ENCODE data around the gene LCLAT1. TPM values are rescaled to one million over a fixed set of nuclear protein-coding genes. Genes with fewer than 3 reads are reported as not detected.

LCLAT1 gene
- polyA plus RNA-seq, 2 of the 4 experiments (the other 2 are of a cell fraction) = 19.5 to 71.0 TPM

- CTCF ChIA-PET = no interaction called here
- POLR2A ChIA-PET = no interaction called here
- FAIRE-seq (no peak), DNase-seq (ENCODE audit: low read depth in 1 of 2, low spot score in 1 of 2) (no peak), ATAC-seq (no peak)
- Histone ChIP-seq H3K27ac (no peak overlapping the region), H3K9me3 (peaks cover 5% of the 10 kb centered on the region; the same call in 2 of the 3 replicates), H3K4me1 (peaks cover 10% of the 10 kb centered on the region), H3K4me3 (no peak overlapping the region), H3K4me2 (no peak overlapping the region)
- no peak for TF ChIP-seq BCL3 (IDR thresholded peaks at IDR 0.05)
- TF ChIP-seq RNF2 (IDR thresholded peaks at IDR 0.05; ENCODE audit: borderline replicate concordance, low read depth) = no peak
- TF ChIP-seq TP53 (CRISPR knock-in tag; IDR thresholded peaks at IDR 0.05) = no peak
- TF ChIP-seq, protein P1, sequence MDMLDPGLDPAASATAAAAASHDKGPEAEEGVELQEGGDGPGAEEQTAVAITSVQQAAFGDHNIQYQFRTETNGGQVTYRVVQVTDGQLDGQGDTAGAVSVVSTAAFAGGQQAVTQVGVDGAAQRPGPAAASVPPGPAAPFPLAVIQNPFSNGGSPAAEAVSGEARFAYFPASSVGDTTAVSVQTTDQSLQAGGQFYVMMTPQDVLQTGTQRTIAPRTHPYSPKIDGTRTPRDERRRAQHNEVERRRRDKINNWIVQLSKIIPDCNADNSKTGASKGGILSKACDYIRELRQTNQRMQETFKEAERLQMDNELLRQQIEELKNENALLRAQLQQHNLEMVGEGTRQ (IDR thresholded peaks at IDR 0.05) = no peak
- TF ChIP-seq POLR2AphosphoS2 (conservative IDR thresholded peaks at IDR 0.05; ENCODE audit: low read length) = no peak
- no peak for TF ChIP-seq RAD21 (conservative IDR thresholded peaks at IDR 0.05 in 1 of 2, IDR thresholded peaks at IDR 0.05 in 1 of 2)
- no peak for TF ChIP-seq FOXS1 (CRISPR knock-in tag; IDR thresholded peaks at IDR 0.05)
- TF ChIP-seq, protein P2, sequence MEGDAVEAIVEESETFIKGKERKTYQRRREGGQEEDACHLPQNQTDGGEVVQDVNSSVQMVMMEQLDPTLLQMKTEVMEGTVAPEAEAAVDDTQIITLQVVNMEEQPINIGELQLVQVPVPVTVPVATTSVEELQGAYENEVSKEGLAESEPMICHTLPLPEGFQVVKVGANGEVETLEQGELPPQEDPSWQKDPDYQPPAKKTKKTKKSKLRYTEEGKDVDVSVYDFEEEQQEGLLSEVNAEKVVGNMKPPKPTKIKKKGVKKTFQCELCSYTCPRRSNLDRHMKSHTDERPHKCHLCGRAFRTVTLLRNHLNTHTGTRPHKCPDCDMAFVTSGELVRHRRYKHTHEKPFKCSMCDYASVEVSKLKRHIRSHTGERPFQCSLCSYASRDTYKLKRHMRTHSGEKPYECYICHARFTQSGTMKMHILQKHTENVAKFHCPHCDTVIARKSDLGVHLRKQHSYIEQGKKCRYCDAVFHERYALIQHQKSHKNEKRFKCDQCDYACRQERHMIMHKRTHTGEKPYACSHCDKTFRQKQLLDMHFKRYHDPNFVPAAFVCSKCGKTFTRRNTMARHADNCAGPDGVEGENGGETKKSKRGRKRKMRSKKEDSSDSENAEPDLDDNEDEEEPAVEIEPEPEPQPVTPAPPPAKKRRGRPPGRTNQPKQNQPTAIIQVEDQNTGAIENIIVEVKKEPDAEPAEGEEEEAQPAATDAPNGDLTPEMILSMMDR (IDR thresholded peaks at IDR 0.05) = no peak
- no peak for TF ChIP-seq MYC (IDR thresholded peaks at IDR 0.05; ENCODE audit: borderline replicate concordance, low read length)
- TF ChIP-seq CEBPB (IDR thresholded peaks at IDR 0.05) = no peak
- no peak for TF ChIP-seq FOSL2 (IDR thresholded peaks at IDR 0.05)
- no peak for TF ChIP-seq FOSL2 (CRISPR knock-in tag; IDR thresholded peaks at IDR 0.05)
- no peak for TF ChIP-seq FOSB (CRISPR knock-in tag; IDR thresholded peaks at IDR 0.05)
- no peak for TF ChIP-seq RFX5 (IDR thresholded peaks at IDR 0.05)
- WGBS (ENCODE audit: missing lambda C conversion rate) = 90% methylated on average over 3 of the region's 3 CpGs
Measured at GRCh38 chr2:30605197-30605596, 158.2 kb downstream of the LCLAT1 start.

DNA sequence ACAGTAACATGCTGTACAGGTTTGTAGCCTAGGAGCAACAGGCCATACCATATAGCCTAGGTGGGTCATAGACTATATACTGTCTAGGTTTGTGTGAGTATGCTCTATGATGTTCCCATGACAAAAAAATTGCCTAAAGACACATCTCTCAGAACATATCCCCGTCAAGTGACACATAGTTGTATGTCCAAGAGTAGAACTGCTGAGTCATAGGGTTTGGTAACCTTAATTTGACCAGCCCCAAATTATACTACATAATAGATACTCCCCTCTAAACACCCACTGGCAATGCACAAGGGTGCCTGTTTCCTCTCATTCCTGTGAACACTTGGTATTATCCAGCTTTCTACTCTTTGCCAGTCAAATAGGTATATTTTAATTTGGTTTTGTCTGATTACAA, 161.6 kb downstream of the LCLAT1 start:
- CTCF ChIA-PET = no interaction called here
- Histone ChIP-seq H3K4me1 (peaks cover 23% of the 10 kb centered on the region), H3K4me2 (no peak overlapping the region), H3K27ac (peak overlapping the region; percentile 13 to 63; a peak in 4 of 6 replicates), H3K9me3 (no peaks in the 10 kb centered on the region), H3K4me3 (no peak overlapping the region)
- POLR2A ChIA-PET = no interaction called here
- DNase-seq (ENCODE audit: low read depth in 1 of 2, low spot score in 1 of 2) (no peak), FAIRE-seq (no peak), ATAC-seq (peak in 1 of 2 experiments; percentile 31; a peak in 1 of 6 replicates)
- TF ChIP-seq HOXA7 (CRISPR knock-in tag; IDR thresholded peaks at IDR 0.05) (no peak), NFE2L2 (conservative IDR thresholded peaks at IDR 0.05; ENCODE audit: low read length) (peak; percentile 77), MAFK (IDR thresholded peaks at IDR 0.05; ENCODE audit: partially characterized antibody) (peak; percentile 94), FOSL2 (IDR thresholded peaks at IDR 0.05) (no peak), FOSL2 (CRISPR knock-in tag; IDR thresholded peaks at IDR 0.05) (peak; percentile 35; the same call in 1 of the 2 replicates)
- 62% methylated on average over 1 of the region's 1 CpG for WGBS (ENCODE audit: missing lambda C conversion rate)

GRCh38 chr2:30611583-30611982, 164.5 kb downstream of the LCLAT1 start:
- ATAC-seq = no peak
- no peak overlapping the region for H3K4me3 ChIP-seq
- no peaks in the 10 kb centered on the region for H3K9me3 ChIP-seq
- POLR2A ChIA-PET = no interaction called here
- no peak overlapping the region for H3K4me2 ChIP-seq
- 94% methylated on average over 4 of the region's 4 CpGs for WGBS (ENCODE audit: missing lambda C conversion rate)
- FAIRE-seq = no peak
- CTCF ChIA-PET = interaction anchor here (0.8 to 1.7 kb wide), 3 partner anchors 11 to 447 kb away, joined by 3 to 5 read pairs (median 4); no protein-coding TSS in a partner anchor
- peaks cover 30% of the 10 kb centered on the region for H3K4me1 ChIP-seq
- DNase-seq (ENCODE audit: low read depth in 1 of 2, low spot score in 1 of 2) = no peak
- H3K27ac ChIP-seq = no peak overlapping the region
- TF ChIP-seq, protein P3, sequence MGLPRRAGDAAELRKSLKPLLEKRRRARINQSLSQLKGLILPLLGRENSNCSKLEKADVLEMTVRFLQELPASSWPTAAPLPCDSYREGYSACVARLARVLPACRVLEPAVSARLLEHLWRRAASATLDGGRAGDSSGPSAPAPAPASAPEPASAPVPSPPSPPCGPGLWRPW (IDR thresholded peaks at IDR 0.05) = no peak
- TF ChIP-seq E2F6 (IDR thresholded peaks at IDR 0.05; ENCODE audit: borderline replicate concordance, low read depth) (no peak), CEBPB (IDR thresholded peaks at IDR 0.05) (no peak), EP300 (IDR thresholded peaks at IDR 0.05) (no peak), HEYL (CRISPR knock-in tag; IDR thresholded peaks at IDR 0.05) (no peak), RAD21 (conservative IDR thresholded peaks at IDR 0.05 in 1 of 2, IDR thresholded peaks at IDR 0.05 in 1 of 2) (no peak), RCOR1 (IDR thresholded peaks at IDR 0.05; ENCODE audit: low read depth, low read length) (no peak), MAZ (IDR thresholded peaks at IDR 0.05; ENCODE audit: borderline replicate concordance, low read depth, low read length) (no peak), KDM5A (IDR thresholded peaks at IDR 0.05) (no peak), RFX5 (IDR thresholded peaks at IDR 0.05) (no peak), MAX (IDR thresholded peaks at IDR 0.05) (no peak)
- TF ChIP-seq, protein P4, sequence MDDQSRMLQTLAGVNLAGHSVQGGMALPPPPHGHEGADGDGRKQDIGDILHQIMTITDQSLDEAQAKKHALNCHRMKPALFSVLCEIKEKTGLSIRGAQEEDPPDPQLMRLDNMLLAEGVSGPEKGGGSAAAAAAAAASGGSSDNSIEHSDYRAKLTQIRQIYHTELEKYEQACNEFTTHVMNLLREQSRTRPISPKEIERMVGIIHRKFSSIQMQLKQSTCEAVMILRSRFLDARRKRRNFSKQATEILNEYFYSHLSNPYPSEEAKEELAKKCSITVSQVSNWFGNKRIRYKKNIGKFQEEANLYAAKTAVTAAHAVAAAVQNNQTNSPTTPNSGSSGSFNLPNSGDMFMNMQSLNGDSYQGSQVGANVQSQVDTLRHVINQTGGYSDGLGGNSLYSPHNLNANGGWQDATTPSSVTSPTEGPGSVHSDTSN (IDR thresholded peaks at IDR 0.05) = no peak
- TF ChIP-seq, protein P5, sequence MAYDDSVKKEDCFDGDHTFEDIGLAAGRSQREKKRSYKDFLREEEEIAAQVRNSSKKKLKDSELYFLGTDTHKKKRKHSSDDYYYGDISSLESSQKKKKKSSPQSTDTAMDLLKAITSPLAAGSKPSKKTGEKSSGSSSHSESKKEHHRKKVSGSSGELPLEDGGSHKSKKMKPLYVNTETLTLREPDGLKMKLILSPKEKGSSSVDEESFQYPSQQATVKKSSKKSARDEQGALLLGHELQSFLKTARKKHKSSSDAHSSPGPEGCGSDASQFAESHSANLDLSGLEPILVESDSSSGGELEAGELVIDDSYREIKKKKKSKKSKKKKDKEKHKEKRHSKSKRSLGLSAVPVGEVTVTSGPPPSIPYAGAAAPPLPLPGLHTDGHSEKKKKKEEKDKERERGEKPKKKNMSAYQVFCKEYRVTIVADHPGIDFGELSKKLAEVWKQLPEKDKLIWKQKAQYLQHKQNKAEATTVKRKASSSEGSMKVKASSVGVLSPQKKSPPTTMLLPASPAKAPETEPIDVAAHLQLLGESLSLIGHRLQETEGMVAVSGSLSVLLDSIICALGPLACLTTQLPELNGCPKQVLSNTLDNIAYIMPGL (CRISPR knock-in tag; IDR thresholded peaks at IDR 0.05; ENCODE audit: borderline replicate concordance) = no peak
